Endothelial cell of umbilical vein (primary cell): ENCODE results near the gene RPRD2. TPM values are rescaled to one million over a fixed set of nuclear protein-coding genes. Genes with fewer than 3 reads are reported as not detected.

Source experiments
- BruUV-seq: library from RNA; stranded (reverse); fragments of 400-500 nt; replicated peaks from 2 replicates; lab custom pipeline; 2021; lab: Mats Ljungman, UMichigan
- CTCF ChIA-PET: fragments of 300-600, 350-600 bp; sonication (Branson Sonifier 250); formaldehyde crosslinking; loops from one replicate; lab custom pipeline; 2021; ENCODE audit warnings: antibody characterized with exemption, inconsistent platforms; lab: Charles Lee
- POLR2A ChIA-PET: fragments of 300-600, 350-600 bp; sonication (Branson Sonifier 250); formaldehyde crosslinking; loops from one replicate; lab custom pipeline; 2021; ENCODE audit warnings: antibody characterized with exemption, inconsistent platforms; lab: Charles Lee
- DNase-seq: peaks from one replicate; pipeline ENCODE4 v3.0.0-alpha.2; 2011; ENCODE audit warnings: low read depth, low spot score
- FAIRE-seq: peaks from 2 replicates; lab custom pipeline; 2011; peaks lifted over from hg19 to GRCh38; lab: Jason Lieb, UNC
- H2AFZ ChIP-seq: 2 replicates; pipeline ENCODE4 v1.6.0; 2012; ENCODE audit warnings: low read depth, low read length, control low read depth, inconsistent platforms
- H3K27ac ChIP-seq: 2 replicates; pipeline ENCODE4 v1.5.1; 2011; ENCODE audit warnings: low read depth, mild to moderate bottlenecking, control low read depth, low read length, moderate library complexity; ENCODE audit not compliant: insufficient read depth
- H3K27me3 ChIP-seq, 2 experiments: 2 replicates each; pipeline versions ENCODE4 v1.6.0 to v1.6.1; 2011; ENCODE audit warnings: low read length in 2 of 2, mixed read lengths in 1 of 2; ENCODE audit not compliant: control insufficient read depth in 2 of 2, insufficient read depth in 2 of 2
- H3K36me3 ChIP-seq, 2 experiments: 2 replicates in 1 of 2; 3 replicates in 1 of 2; pipeline ENCODE4 v1.5.1; 2011; ENCODE audit warnings: low read length in 2 of 2, mild to moderate bottlenecking in 1 of 2, moderate library complexity in 1 of 2; ENCODE audit not compliant: control insufficient read depth in 2 of 2, insufficient read depth in 2 of 2; ENCODE audit errors: extremely low read depth in 1 of 2
- H3K4me1 ChIP-seq: 3 replicates; pipeline ENCODE4 v1.5.1; 2011; ENCODE audit warnings: mild to moderate bottlenecking, low read length; ENCODE audit not compliant: control insufficient read depth, insufficient read depth; ENCODE audit errors: extremely low read depth
- H3K4me2 ChIP-seq: 2 replicates; pipeline ENCODE4 v1.6.1; 2011; ENCODE audit warnings: low read length, control low read depth, mixed read lengths; ENCODE audit not compliant: insufficient read depth
- H3K4me3 ChIP-seq, 3 experiments: fragments of 200-600 bp in 1 of 3; sonication (generic), shearing (Covaris generic) in 1 of 3; replicated peaks in 1 of 3; 2 replicates each; pipeline ENCODE4 v1.5.1; 2011 to 2016; ENCODE audit warnings: control low read depth in 3 of 3, low read length in 3 of 3, mild to moderate bottlenecking in 2 of 3, inconsistent platforms in 1 of 3, low read depth in 1 of 3, moderate library complexity in 1 of 3; ENCODE audit not compliant: insufficient read depth in 1 of 3
- H3K79me2 ChIP-seq: 2 replicates; pipeline ENCODE4 v1.6.0; 2012; ENCODE audit warnings: low read length, inconsistent platforms; ENCODE audit not compliant: control insufficient read depth, insufficient read depth
- H3K9ac ChIP-seq: replicated peaks from 2 replicates; pipeline ENCODE3; 2011; ENCODE audit warnings: low read length, control low read depth; ENCODE audit not compliant: insufficient read depth; ENCODE audit errors: extremely low read depth
- H3K9me1 ChIP-seq: replicated peaks from 3 replicates; pipeline ENCODE4 v1.6.0; 2011; ENCODE audit warnings: mild to moderate bottlenecking, low read length; ENCODE audit not compliant: control insufficient read depth, insufficient read depth; ENCODE audit errors: extremely low read depth
- H3K9me3 ChIP-seq: replicated peaks from 2 replicates; pipeline ENCODE4 v1.5.1; 2012; ENCODE audit warnings: low read length, inconsistent platforms; ENCODE audit not compliant: control insufficient read depth, insufficient read depth
- H4K20me1 ChIP-seq: replicated peaks from 2 replicates; pipeline ENCODE3; 2011; ENCODE audit warnings: mild to moderate bottlenecking, low read length; ENCODE audit not compliant: control insufficient read depth, insufficient read depth; ENCODE audit errors: extremely low read depth
- CTCF ChIP-seq, 2 donors: IDR thresholded peaks; 1 replicate in 1 of 2; 2 replicates in 1 of 2; pipeline ENCODE4 v1.5.1; 2011; ENCODE audit warnings: low read length in 2 of 2, mild to moderate bottlenecking in 2 of 2, moderate library complexity in 2 of 2, control low read depth in 1 of 2, inconsistent platforms in 1 of 2, low read depth in 1 of 2; ENCODE audit not compliant: insufficient read depth in 1 of 2; ENCODE audit errors: extremely low read depth in 1 of 2
- EZH2 ChIP-seq: IDR thresholded peaks from 2 replicates; pipeline ENCODE4 v1.6.1; 2012; ENCODE audit warnings: borderline replicate concordance, low read depth, mild to moderate bottlenecking, moderate library complexity, low read length, inconsistent platforms; ENCODE audit not compliant: severe bottlenecking
- FOS ChIP-seq: IDR thresholded peaks from 2 replicates; pipeline ENCODE4 v1.6.1; 2011; ENCODE audit warnings: mild to moderate bottlenecking, low read length, moderate library complexity, borderline replicate concordance; ENCODE audit not compliant: insufficient read depth
- GATA2 ChIP-seq: IDR thresholded peaks from 2 replicates; pipeline ENCODE4 v1.7.0; 2011; ENCODE audit warnings: low read depth, mild to moderate bottlenecking, moderate library complexity, mixed read lengths, low read length; ENCODE audit not compliant: insufficient read length, insufficient read depth
- JUN ChIP-seq: IDR thresholded peaks from 2 replicates; pipeline ENCODE4 v1.6.1; 2011; ENCODE audit warnings: borderline replicate concordance, low read depth; ENCODE audit not compliant: insufficient read length, insufficient read depth
- MYC ChIP-seq: IDR thresholded peaks from one replicate; pipeline ENCODE4 v1.6.1; 2011; ENCODE audit warnings: mild to moderate bottlenecking, low read depth, low read length
- POLR2A ChIP-seq: IDR thresholded peaks from 2 replicates; pipeline ENCODE4 v1.6.1; 2012; ENCODE audit warnings: low read depth, mild to moderate bottlenecking, control low read depth, low read length
- POLR2AphosphoS5 ChIP-seq: IDR thresholded peaks from 2 replicates; pipeline ENCODE4 v1.6.1; 2012; ENCODE audit warnings: low read depth, mild to moderate bottlenecking, control low read depth, low read length, moderate library complexity; ENCODE audit not compliant: insufficient read depth
- dilution Hi-C: fragments of 300-500 bp; cut with MboI; formaldehyde crosslinking; loops from one replicate; pipeline ENCODE4 v1.15.0; 2019; ENCODE audit warnings: low sequenced_read_pairs; ENCODE audit not compliant: extremely low pct_ligation_motif_present
- intact Hi-C: fragments of 100-400 bp; cut with micrococcal nuclease; formaldehyde crosslinking; loops from one replicate; pipeline ENCODE4 v1.10.0; 2022
- polyA plus RNA-seq, 4 experiments: library from polyadenylated mRNA; depleted of rRNA in 3 of 4; stranded (reverse) in 3 of 4; unstranded in 1 of 4; fragments of >200 nt; gene quantifications; 2 replicates each; pipeline versions ENCODE4 v1.2.1 to v1.2.3, GENCODE V29; 2011 to 2012; ENCODE audit warnings: missing spikeins in 1 of 4
- total RNA-seq: library from RNA; stranded (reverse); gene quantifications from 2 replicates; pipeline ENCODE4 v1.2.3, GENCODE V29; 2021
- TF ChIP-seq, protein P1 (sequence below): IDR thresholded peaks from 2 replicates; pipeline ENCODE4 v1.6.1; 2011; ENCODE audit not compliant: insufficient read depth, insufficient read length

Gene RPRD2
- total and polyA plus RNA-seq, 2 donors (not counting 3 experiments of a cell fraction or from before 2014, with no cell fraction given) = 12.9 to 23.9 TPM

- no peaks in the 10 kb centered on the region for H3K9me3 ChIP-seq
- no peak overlapping the region for H3K9ac ChIP-seq
- no peaks in the 10 kb centered on the region for H3K36me3 ChIP-seq
- no peaks in the 10 kb centered on the region for H3K79me2 ChIP-seq
- H3K4me1 ChIP-seq = peaks cover 7% of the 10 kb centered on the region
- no peaks in the 10 kb centered on the region for H4K20me1 ChIP-seq
- no peak for FAIRE-seq
- CTCF ChIA-PET = no interaction called here
- H3K27me3 ChIP-seq = no peaks in the 10 kb centered on the region
- no peak for TF ChIP-seq POLR2AphosphoS5
- TF ChIP-seq EZH2 = no peak
- no peak for TF ChIP-seq FOS
- TF ChIP-seq POLR2A = no peak
- TF ChIP-seq, protein P1, sequence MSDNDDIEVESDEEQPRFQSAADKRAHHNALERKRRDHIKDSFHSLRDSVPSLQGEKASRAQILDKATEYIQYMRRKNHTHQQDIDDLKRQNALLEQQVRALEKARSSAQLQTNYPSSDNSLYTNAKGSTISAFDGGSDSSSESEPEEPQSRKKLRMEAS = no peak
- TF ChIP-seq GATA2 = no peak
- TF ChIP-seq MYC = no peak
- no peak for TF ChIP-seq JUN
- TF ChIP-seq CTCF (IDR thresholded peaks at IDR 0.05; ENCODE audit: extremely low read depth in 1 of 2, insufficient read depth in 1 of 2, low read depth in 1 of 2, low read length in 2 of 2) = no peak
- H3K9me1 ChIP-seq = no peaks in the 10 kb centered on the region
- POLR2A ChIA-PET = interaction anchor here (0.6 kb wide), 1 partner anchor 9 kb away, joined by 3 read pairs; no protein-coding TSS in a partner anchor
- no peak overlapping the region for H3K27ac ChIP-seq
- no peak overlapping the region for H3K4me2 ChIP-seq
- intact Hi-C loops = no loop called here
- no peak for DNase-seq
- dilution Hi-C loops = no loop called here
- H2AFZ ChIP-seq = no peak overlapping the region
- BruUV-seq = no TSS peak
- no peak overlapping the region for H3K4me3 ChIP-seq
These were observed 149.4 kb downstream of the RPRD2 start for GRCh38 chr1:150513351-150513791.
